ENCODE measurements around the gene CADM2. TPM values are rescaled to one million over a fixed set of nuclear protein-coding genes. Genes with fewer than 3 reads are reported as not detected.

Gene CADM2
- total RNA-seq, 2 donors from 2014 or later: 0.27 to 11.7 TPM

GRCh38 chr3:85571835-85572234 is 613.0 kb downstream of the CADM2 start:
- TF ChIP-seq CTCF (IDR thresholded peaks at IDR 0.05): no peak
- no peak for TF ChIP-seq POLR2A (IDR thresholded peaks at IDR 0.05)
- TF ChIP-seq POLR2AphosphoS5 (IDR thresholded peaks at IDR 0.05): no peak
- intact Hi-C loops (cut with DNase I): no loop called here
- Histone ChIP-seq H3K4me3 (no peak overlapping the region), H3K27me3 (replicated peaks; ENCODE audit: insufficient read depth) (no peaks in the 10 kb centered on the region), H3K36me3 (no peaks in the 10 kb centered on the region), H3K27ac (no peak overlapping the region), H3K4me1 (replicated peaks) (no peaks in the 10 kb centered on the region), H3K9me3 (no peaks in the 10 kb centered on the region)
- no peak for DNase-seq (ENCODE audit: low spot score)
- WGBS: 93% methylated on average over 6 of the region's 6 CpGs

- TF ChIP-seq POLR2A (IDR thresholded peaks at IDR 0.05) (no peak), CTCF (IDR thresholded peaks at IDR 0.05) (no peak), POLR2AphosphoS5 (IDR thresholded peaks at IDR 0.05) (no peak)
- intact Hi-C loops (cut with DNase I): no loop called here
- Histone ChIP-seq H3K27me3 (replicated peaks; ENCODE audit: insufficient read depth) (no peaks in the 10 kb centered on the region), H3K36me3 (no peaks in the 10 kb centered on the region), H3K4me3 (no peak overlapping the region), H3K4me1 (replicated peaks) (no peaks in the 10 kb centered on the region), H3K9me3 (no peaks in the 10 kb centered on the region), H3K27ac (no peak overlapping the region)
- no peak for DNase-seq (ENCODE audit: low spot score)
- WGBS: 52% methylated on average over 4 of the region's 4 CpGs
These were observed 613.6 kb downstream of the CADM2 start for GRCh38 chr3:85572426-85572825.

GRCh38 chr3:85572978-85573377 is 614.2 kb downstream of the CADM2 start:
- 84% methylated on average over 5 of the region's 5 CpGs for WGBS
- Histone ChIP-seq H3K4me1 (replicated peaks) (no peaks in the 10 kb centered on the region), H3K4me3 (no peak overlapping the region), H3K9me3 (no peaks in the 10 kb centered on the region), H3K36me3 (no peaks in the 10 kb centered on the region), H3K27me3 (replicated peaks; ENCODE audit: insufficient read depth) (no peaks in the 10 kb centered on the region), H3K27ac (no peak overlapping the region)
- TF ChIP-seq CTCF (IDR thresholded peaks at IDR 0.05) (no peak), POLR2AphosphoS5 (IDR thresholded peaks at IDR 0.05) (no peak), POLR2A (IDR thresholded peaks at IDR 0.05) (no peak)
- intact Hi-C loops (cut with DNase I): no loop called here
- DNase-seq (ENCODE audit: low spot score): no peak

- no peaks in the 10 kb centered on the region for H3K27me3 ChIP-seq (replicated peaks; ENCODE audit: insufficient read depth)
- H3K36me3 ChIP-seq: no peaks in the 10 kb centered on the region
- no peaks in the 10 kb centered on the region for H3K9me3 ChIP-seq
- TF ChIP-seq POLR2AphosphoS5 (IDR thresholded peaks at IDR 0.05) (no peak), POLR2A (IDR thresholded peaks at IDR 0.05) (no peak), CTCF (IDR thresholded peaks at IDR 0.05) (no peak)
- H3K27ac ChIP-seq: no peak overlapping the region
- intact Hi-C loops (cut with DNase I): no loop called here
- WGBS: 80% methylated on average over 2 of the region's 2 CpGs
- H3K4me1 ChIP-seq (replicated peaks): no peaks in the 10 kb centered on the region
- no peak for DNase-seq (ENCODE audit: low spot score)
- no peak overlapping the region for H3K4me3 ChIP-seq
These were observed 615.4 kb downstream of the CADM2 start for GRCh38 chr3:85574006-85574705.

GRCh38 chr3:85576091-85576690 is 617.4 kb downstream of the CADM2 start:
- Histone ChIP-seq H3K36me3 (no peaks in the 10 kb centered on the region), H3K4me1 (replicated peaks) (no peaks in the 10 kb centered on the region), H3K27ac (no peak overlapping the region), H3K4me3 (no peak overlapping the region), H3K27me3 (replicated peaks; ENCODE audit: insufficient read depth) (no peaks in the 10 kb centered on the region), H3K9me3 (no peaks in the 10 kb centered on the region)
- intact Hi-C loops (cut with DNase I): no loop called here
- WGBS: 11% methylated on average over 4 of the region's 4 CpGs
- TF ChIP-seq POLR2AphosphoS5 (IDR thresholded peaks at IDR 0.05) (no peak), POLR2A (IDR thresholded peaks at IDR 0.05) (no peak), CTCF (IDR thresholded peaks at IDR 0.05) (peak; percentile 44 to 63 (median 52))
- DNase-seq (ENCODE audit: low spot score): no peak

All from prostate gland (tissue), 2 donors.